IgD-negative memory B cell (primary cell): ENCODE results near the gene TTC9B. TPM values are rescaled to one million over a fixed set of nuclear protein-coding genes. Genes with fewer than 3 reads are reported as not detected.

Experiments
- H3K27ac Mint-ChIP-seq, 3 donors: one replicate each; pipeline ENCODE4 v1.8.0; 2020 to 2022; ENCODE audit warnings: mild to moderate bottlenecking in 3 of 3, mixed read lengths in 3 of 3, moderate library complexity in 1 of 3
- H3K27me3 Mint-ChIP-seq: one replicate; pipeline ENCODE4 v1.8.0; 2021; ENCODE audit warnings: mixed read lengths
- H3K36me3 Mint-ChIP-seq: one replicate; pipeline ENCODE4 v1.8.0; 2020; ENCODE audit warnings: mild to moderate bottlenecking, mixed read lengths
- H3K4me1 Mint-ChIP-seq, 3 donors: one replicate each; pipeline ENCODE4 v1.8.0; 2020 to 2022; ENCODE audit warnings: mixed read lengths in 3 of 3, mild to moderate bottlenecking in 1 of 3
- H3K4me3 Mint-ChIP-seq, 4 donors: one replicate each; pipeline ENCODE4 v1.8.0; 2020 to 2022; ENCODE audit warnings: mild to moderate bottlenecking in 4 of 4, mixed read lengths in 4 of 4, moderate library complexity in 3 of 4
- H3K9me3 Mint-ChIP-seq, 3 donors: one replicate each; pipeline ENCODE4 v1.8.0; 2020 to 2021; ENCODE audit warnings: mixed read lengths in 3 of 3, mild to moderate bottlenecking in 1 of 3
- polyA plus RNA-seq: library from polyadenylated mRNA; unstranded; fragments of 300-500 nt; fragmentation: Illumina TruSeq; gene quantifications from one replicate; pipeline ENCODE4 v1.2.3, GENCODE V29; 2021

Gene TTC9B
- polyA plus RNA-seq, 1 donor from 2014 or later: not detected

- Mint-ChIP-seq H3K9me3 (peaks cover 3% of the 10 kb centered on the region in 3 donors), H3K36me3 (peaks cover 2% of the 10 kb centered on the region), H3K27ac (peak overlapping the region in 1 of 3 donors; percentile 45), H3K4me3 (no peak overlapping the region), H3K4me1 (peaks cover 4 to 5% (median 5%) of the 10 kb centered on the region in 3 donors), H3K27me3 (peaks cover 38% of the 10 kb centered on the region)
Observed at GRCh38 chr19:40217027-40217810, 965 bp downstream of the TTC9B start.

- Mint-ChIP-seq H3K9me3 (no peaks in the 10 kb centered on the region), H3K36me3 (peaks cover 2% of the 10 kb centered on the region), H3K4me3 (no peak overlapping the region), H3K27ac (peak overlapping the region in 1 of 3 donors; percentile 45), H3K27me3 (peaks cover 34% of the 10 kb centered on the region), H3K4me1 (peaks cover 0 to 2% (median under 1%) of the 10 kb centered on the region in 3 donors)
Observed at GRCh38 chr19:40216777-40217026, 1.5 kb downstream of the TTC9B start.

- H3K4me1 Mint-ChIP-seq: peaks cover 0 to 1% (median 0%) of the 10 kb centered on the region in 3 donors
- H3K27ac Mint-ChIP-seq: peak overlapping the region in 1 of 3 donors; percentile 45
- no peaks in the 10 kb centered on the region for H3K9me3 Mint-ChIP-seq
- H3K4me3 Mint-ChIP-seq: peak overlapping the region in 1 of 4 donors; percentile 65
- H3K27me3 Mint-ChIP-seq: peaks cover 32% of the 10 kb centered on the region
- peaks cover 2% of the 10 kb centered on the region for H3K36me3 Mint-ChIP-seq
Observed at GRCh38 chr19:40216013-40216776, 2.0 kb downstream of the TTC9B start.

GRCh38 chr19:40214936-40215335 lies 3.2 kb downstream of the TTC9B start:
- peaks cover 8% of the 10 kb centered on the region for H3K36me3 Mint-ChIP-seq
- H3K4me3 Mint-ChIP-seq: no peak overlapping the region
- H3K4me1 Mint-ChIP-seq: no peaks in the 10 kb centered on the region
- no peaks in the 10 kb centered on the region for H3K9me3 Mint-ChIP-seq
- no peak overlapping the region for H3K27ac Mint-ChIP-seq
- peaks cover 31% of the 10 kb centered on the region for H3K27me3 Mint-ChIP-seq

- no peak overlapping the region for H3K4me3 Mint-ChIP-seq
- H3K9me3 Mint-ChIP-seq: no peaks in the 10 kb centered on the region
- H3K4me1 Mint-ChIP-seq: no peaks in the 10 kb centered on the region
- peaks cover 22% of the 10 kb centered on the region for H3K27me3 Mint-ChIP-seq
- peak overlapping the region in 1 of 3 donors; percentile 58 for H3K27ac Mint-ChIP-seq
- H3K36me3 Mint-ChIP-seq: peaks cover 9% of the 10 kb centered on the region
Observed at GRCh38 chr19:40213882-40214570, 4.2 kb downstream of the TTC9B start.

GRCh38 chr19:40213251-40213829 lies 4.8 kb downstream of the TTC9B start:
- H3K27ac Mint-ChIP-seq: no peak overlapping the region
- H3K36me3 Mint-ChIP-seq: peaks cover 9% of the 10 kb centered on the region
- no peaks in the 10 kb centered on the region for H3K4me1 Mint-ChIP-seq

GRCh38 chr19:40210889-40211288 lies 7.3 kb downstream of the TTC9B start:
- Mint-ChIP-seq H3K4me3 (no peak overlapping the region), H3K27ac (no peak overlapping the region), H3K4me1 (no peaks in the 10 kb centered on the region), H3K36me3 (peaks cover 14% of the 10 kb centered on the region), H3K27me3 (no peaks in the 10 kb centered on the region), H3K9me3 (no peaks in the 10 kb centered on the region)

More at GRCh38 chr19:40213251-40213829, 4.8 kb downstream of the TTC9B start:
- H3K4me3 Mint-ChIP-seq: no peak overlapping the region
- H3K27me3 Mint-ChIP-seq: peaks cover 16% of the 10 kb centered on the region
- no peaks in the 10 kb centered on the region for H3K9me3 Mint-ChIP-seq

- Mint-ChIP-seq H3K9me3 (no peaks in the 10 kb centered on the region), H3K27me3 (no peaks in the 10 kb centered on the region), H3K27ac (no peak overlapping the region), H3K4me1 (no peaks in the 10 kb centered on the region), H3K4me3 (no peak overlapping the region), H3K36me3 (peaks cover 14% of the 10 kb centered on the region)
Observed at GRCh38 chr19:40208602-40209001, 9.6 kb downstream of the TTC9B start.

- H3K27ac Mint-ChIP-seq: no peak overlapping the region
- no peaks in the 10 kb centered on the region for H3K4me1 Mint-ChIP-seq
- H3K36me3 Mint-ChIP-seq: peaks cover 12% of the 10 kb centered on the region
- H3K4me3 Mint-ChIP-seq: no peak overlapping the region
- H3K27me3 Mint-ChIP-seq: no peaks in the 10 kb centered on the region
- no peaks in the 10 kb centered on the region for H3K9me3 Mint-ChIP-seq
Observed at GRCh38 chr19:40205760-40206159, 12.4 kb downstream of the TTC9B start.

- Mint-ChIP-seq H3K4me3 (no peak overlapping the region), H3K36me3 (peaks cover 6% of the 10 kb centered on the region), H3K27me3 (no peaks in the 10 kb centered on the region), H3K4me1 (no peaks in the 10 kb centered on the region), H3K27ac (no peak overlapping the region), H3K9me3 (no peaks in the 10 kb centered on the region)
Observed at GRCh38 chr19:40204381-40204780, 13.8 kb downstream of the TTC9B start.

GRCh38 chr19:40200341-40201099 lies 17.7 kb downstream of the TTC9B start:
- Mint-ChIP-seq H3K4me3 (no peak overlapping the region), H3K4me1 (no peaks in the 10 kb centered on the region), H3K27ac (no peak overlapping the region), H3K36me3 (peaks cover 1% of the 10 kb centered on the region), H3K27me3 (no peaks in the 10 kb centered on the region), H3K9me3 (no peaks in the 10 kb centered on the region)

GRCh38 chr19:40198272-40198990 lies 19.8 kb downstream of the TTC9B start:
- no peak overlapping the region for H3K4me3 Mint-ChIP-seq
- no peak overlapping the region for H3K27ac Mint-ChIP-seq
- H3K9me3 Mint-ChIP-seq: no peaks in the 10 kb centered on the region
- H3K36me3 Mint-ChIP-seq: peaks cover 1% of the 10 kb centered on the region
- H3K27me3 Mint-ChIP-seq: no peaks in the 10 kb centered on the region
- peaks cover 8 to 13% (median 10%) of the 10 kb centered on the region in 3 donors for H3K4me1 Mint-ChIP-seq

GRCh38 chr19:40193587-40193849 lies 24.7 kb downstream of the TTC9B start:
- Mint-ChIP-seq H3K27ac (no peak overlapping the region), H3K4me3 (peak overlapping the region in 3 of 4 donors; percentile 17 to 93 (median 46)), H3K4me1 (peaks cover 15 to 32% (median 29%) of the 10 kb centered on the region in 3 donors), H3K9me3 (no peaks in the 10 kb centered on the region), H3K27me3 (no peaks in the 10 kb centered on the region), H3K36me3 (no peaks in the 10 kb centered on the region)
